A549 (cell line): Measurements from ENCODE around the gene NR3C2. TPM values are rescaled to one million over a fixed set of nuclear protein-coding genes. Genes with fewer than 3 reads are reported as not detected.
A peak's percentile ranks its signal among the peaks of the same experiment; 100 is the strongest.

Experiments used
- ATAC-seq, 2 experiments: fragments of 200-7000 bp in 1 of 2; fragments of >200 bp in 1 of 2; cut with Nextera tagmentation in 1 of 2; cut with Tn5 transposase in 1 of 2; 3 replicates each; pipeline versions ENCODE4 v1.8.0 to v1.9.1; 2018 to 2020; ENCODE audit warnings: mild to moderate bottlenecking in 1 of 2, moderate library complexity in 1 of 2
- CTCF ChIA-PET: fragments of 300-600 bp; sonication (Branson Sonifier 250); formaldehyde crosslinking; extraction: SDS; loops from one replicate; lab custom pipeline; 2021; ENCODE audit warnings: antibody characterized with exemption, inconsistent platforms; lab: Yijun Ruan, JAX
- POLR2A ChIA-PET: fragments of 350-600 bp; formaldehyde crosslinking; extraction: SDS; loops from one replicate; lab custom pipeline; 2021; ENCODE audit warnings: antibody characterized with exemption, inconsistent platforms; lab: Yijun Ruan, JAX
- DNase-seq, 2 experiments: peaks; one replicate each; pipeline versions ENCODE4 v3.0.0 to v3.0.0-alpha.2; 2011 to 2016; ENCODE audit warnings: low read depth in 1 of 2, low spot score in 1 of 2
- FAIRE-seq: peaks from 2 replicates; lab custom pipeline; 2011; peaks lifted over from hg19 to GRCh38; lab: Jason Lieb, UNC
- H3K27ac ChIP-seq, 2 experiments: fragments of >200 bp; sonication (Bioruptor Twin); formaldehyde crosslinking; 3 replicates each; pipeline ENCODE4 v1.5.1; 2016 to 2017
- H3K4me1 ChIP-seq: fragments of >200 bp; sonication (Bioruptor Twin); formaldehyde crosslinking; 3 replicates; pipeline ENCODE4 v1.6.1; 2016
- H3K4me2 ChIP-seq: fragments of >200 bp; sonication (Bioruptor Twin); formaldehyde crosslinking; 3 replicates; pipeline ENCODE4 v1.6.1; 2016
- H3K4me3 ChIP-seq: fragments of >200 bp; sonication (Bioruptor Twin); formaldehyde crosslinking; 3 replicates; pipeline ENCODE4 v1.5.1; 2016
- H3K9me3 ChIP-seq: fragments of >200 bp; sonication (Bioruptor Twin); formaldehyde crosslinking; 3 replicates; pipeline ENCODE4 v1.6.1; 2016
- BHLHE40 ChIP-seq: IDR thresholded peaks from 2 replicates; pipeline ENCODE4 v1.6.1; 2012; ENCODE audit warnings: low read depth, low read length, inconsistent platforms
- CBX8 ChIP-seq: fragments of 200-600 bp; sonication (generic); IDR thresholded peaks from 2 replicates; pipeline ENCODE4 v1.6.1; 2016
- CEBPB ChIP-seq, 2 experiments: fragments of >200 bp in 1 of 2; sonication (Bioruptor Twin) in 1 of 2; formaldehyde crosslinking in 1 of 2; IDR thresholded peaks; 2 replicates each; pipeline ENCODE4 v1.6.1; 2012 to 2016
- EHF ChIP-seq: fragments of 250-450 bp; sonication (Bioruptor Pico); IDR thresholded peaks from 2 replicates; pipeline ENCODE4 v1.5.0; 2020; ENCODE audit warnings: mild to moderate bottlenecking
- EHMT2 ChIP-seq: fragments of 200-600 bp; sonication (generic); IDR thresholded peaks from 2 replicates; pipeline ENCODE4 v1.6.1; 2016; ENCODE audit warnings: antibody characterized with exemption, low read depth, mild to moderate bottlenecking, moderate library complexity
- ELK1 ChIP-seq: fragments of 150-350 bp; IDR thresholded peaks from 2 replicates; pipeline ENCODE4 v1.6.1; 2014; ENCODE audit warnings: low read depth, mild to moderate bottlenecking, low read length
- ESRRA ChIP-seq: fragments of 150-350 bp; IDR thresholded peaks from 2 replicates; pipeline ENCODE4 v1.6.1; 2014; ENCODE audit warnings: mild to moderate bottlenecking, low read length, borderline replicate concordance
- FOXS1 ChIP-seq: fragments of 250-450 bp; sonication (Bioruptor Pico); IDR thresholded peaks from 2 replicates; pipeline ENCODE4 v1.5.0; 2020; ENCODE audit warnings: mild to moderate bottlenecking, moderate library complexity
- GATA3 ChIP-seq: IDR thresholded peaks from 2 replicates; pipeline ENCODE4 v1.6.1; 2012; ENCODE audit warnings: borderline replicate concordance
- HOXA7 ChIP-seq: fragments of 250-450 bp; sonication (Bioruptor Pico); IDR thresholded peaks from 2 replicates; pipeline ENCODE4 v1.5.0; 2020; ENCODE audit warnings: mild to moderate bottlenecking, moderate library complexity
- HOXB13 ChIP-seq: fragments of 250-450 bp; sonication (Bioruptor Pico); IDR thresholded peaks from 2 replicates; pipeline ENCODE4 v1.5.0; 2020; ENCODE audit warnings: low read depth, mild to moderate bottlenecking, moderate library complexity
- HOXB5 ChIP-seq: fragments of 250-450 bp; sonication (Bioruptor Pico); IDR thresholded peaks from 2 replicates; pipeline ENCODE4 v1.5.0; 2020; ENCODE audit warnings: mild to moderate bottlenecking, moderate library complexity
- JUN ChIP-seq, 2 experiments: fragments of >200 bp; sonication (Bioruptor Twin); formaldehyde crosslinking; IDR thresholded peaks; 2 replicates in 1 of 2; 3 replicates in 1 of 2; pipeline ENCODE4 v1.6.1; 2016 to 2017
- JUNB ChIP-seq: fragments of >200 bp; sonication (Bioruptor Twin); formaldehyde crosslinking; IDR thresholded peaks from 2 replicates; pipeline ENCODE4 v1.6.1; 2016
- KDM5A ChIP-seq: fragments of 200-600 bp; sonication (generic); IDR thresholded peaks from 2 replicates; pipeline ENCODE4 v1.6.1; 2016; ENCODE audit warnings: antibody characterized with exemption, mild to moderate bottlenecking
- MAFK ChIP-seq: fragments of 450-650 bp; IDR thresholded peaks from 2 replicates; pipeline ENCODE4 v1.6.1; 2014; ENCODE audit not compliant: partially characterized antibody
- MAX ChIP-seq: IDR thresholded peaks from 2 replicates; pipeline ENCODE4 v1.6.1; 2012
- NFE2L2 ChIP-seq: fragments of 150-350 bp; conservative IDR thresholded peaks from 2 replicates; pipeline ENCODE4 v1.6.1; 2014; ENCODE audit warnings: low read length
- PHF8 ChIP-seq: fragments of 200-600 bp; sonication (generic); IDR thresholded peaks from 2 replicates; pipeline ENCODE4 v1.6.1; 2016; ENCODE audit warnings: low read depth, mild to moderate bottlenecking, antibody characterized with exemption, moderate library complexity, borderline replicate concordance
- POLR2A ChIP-seq: IDR thresholded peaks from 2 replicates; pipeline ENCODE4 v1.6.1; 2012; ENCODE audit warnings: mild to moderate bottlenecking, low read length
- RARB ChIP-seq: fragments of 250-450 bp; sonication (Bioruptor Pico); IDR thresholded peaks from 2 replicates; pipeline ENCODE4 v1.8.0; 2021; ENCODE audit warnings: mild to moderate bottlenecking, moderate library complexity
- RCOR1 ChIP-seq: fragments of 150-350 bp; IDR thresholded peaks from 2 replicates; pipeline ENCODE4 v1.6.1; 2014; ENCODE audit warnings: antibody characterized with exemption, low read length, low read depth
- RFX5 ChIP-seq: fragments of 450-650 bp; IDR thresholded peaks from 2 replicates; pipeline ENCODE4 v1.7.1; 2014; ENCODE audit warnings: antibody characterized with exemption, mild to moderate bottlenecking, moderate library complexity
- RNF2 ChIP-seq: fragments of 200-600 bp; sonication (generic); IDR thresholded peaks from 2 replicates; pipeline ENCODE4 v1.6.1; 2016; ENCODE audit warnings: low read depth, mild to moderate bottlenecking, antibody characterized with exemption, moderate library complexity, borderline replicate concordance
- SREBF2 ChIP-seq: fragments of 450-650 bp; IDR thresholded peaks from 2 replicates; pipeline ENCODE4 v1.6.1; 2014; ENCODE audit warnings: mild to moderate bottlenecking, moderate library complexity
- TFCP2L1 ChIP-seq: fragments of 250-450 bp; sonication (Bioruptor Pico); IDR thresholded peaks from 2 replicates; pipeline ENCODE4 v1.5.0; 2021; ENCODE audit warnings: mild to moderate bottlenecking
- TP53 ChIP-seq: fragments of 250-450 bp; sonication (Bioruptor Pico); IDR thresholded peaks from 2 replicates; pipeline ENCODE4 v1.5.0; 2021; ENCODE audit warnings: mild to moderate bottlenecking, moderate library complexity
- WGBS: methylation state at CpG from one replicate; pipeline ENCODE4 v1.1.6; 2017; ENCODE audit errors: missing lambda C conversion rate; 5-methylcytosine and 5-hydroxymethylcytosine counted together
- polyA plus RNA-seq, 4 experiments: library from polyadenylated mRNA; depleted of rRNA in 3 of 4; stranded (reverse); fragments of >200 nt; fragmentation: RNase III in 1 of 4; extraction: RNeasy Plus Mini Kit Qiagen cat#74134 plus additional on column Dnase treatment in 1 of 4; gene quantifications; 2 replicates in 3 of 4; 3 replicates in 1 of 4; pipeline ENCODE4 v1.2.3, GENCODE V29; 2011 to 2017
- TF ChIP-seq, protein P1 (sequence below): IDR thresholded peaks from 2 replicates; pipeline ENCODE4 v1.6.1; 2012; ENCODE audit warnings: low read depth, borderline replicate concordance
- TF ChIP-seq, protein P2 (sequence below): IDR thresholded peaks from 2 replicates; pipeline ENCODE4 v1.6.1; 2012
- TF ChIP-seq, protein P3 (sequence below): fragments of 250-450 bp; sonication (Bioruptor Pico); IDR thresholded peaks from 2 replicates; pipeline ENCODE4 v1.5.0; 2021; ENCODE audit warnings: mild to moderate bottlenecking, moderate library complexity, borderline replicate concordance
- TF ChIP-seq, protein P4 (sequence below): fragments of 200-600 bp; sonication (generic); IDR thresholded peaks from 2 replicates; pipeline ENCODE4 v1.6.1; 2016; ENCODE audit warnings: antibody characterized with exemption, mild to moderate bottlenecking, moderate library complexity

The NR3C2 gene
- polyA plus RNA-seq, 2 of the 4 experiments (the other 2 are of a cell fraction), result 0.01 to 0.03 TPM

DNA sequence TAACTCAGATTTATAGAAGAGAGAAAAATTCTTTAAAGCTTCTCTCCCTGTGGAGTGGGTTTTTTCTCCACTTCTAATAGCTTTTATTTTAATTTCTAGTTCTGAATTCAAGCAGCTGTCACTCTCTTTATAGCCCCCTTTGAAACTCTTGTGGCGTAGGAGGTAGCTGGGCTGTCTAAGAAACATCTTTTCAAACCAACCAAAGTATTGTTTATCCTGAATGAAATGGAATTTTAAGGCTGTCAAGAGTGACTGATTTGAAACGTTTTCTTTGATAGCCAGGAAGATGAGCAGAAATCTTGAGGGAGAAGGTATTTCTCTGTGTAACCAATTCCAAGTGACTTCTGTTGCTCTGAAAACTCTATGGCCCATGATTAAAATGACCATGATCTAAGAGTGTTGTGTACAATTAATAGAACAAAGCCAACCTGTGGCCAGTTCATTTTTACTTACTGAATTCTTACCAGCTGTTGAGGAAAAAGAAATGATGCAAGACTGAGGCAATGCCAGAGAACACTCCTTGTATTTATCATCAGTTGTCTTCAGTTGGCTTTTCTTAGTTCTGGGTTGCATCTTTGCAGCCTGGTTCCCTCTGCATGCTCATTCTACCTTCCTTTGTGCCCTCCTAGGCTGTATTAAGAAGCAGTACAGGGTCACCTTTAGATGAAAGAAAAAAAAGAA is 411.9 kb downstream of the NR3C2 start:
- CTCF ChIA-PET, result interaction anchor here (0.6 kb wide), 1 partner anchor 261 kb away, joined by 4 read pairs; no protein-coding TSS in a partner anchor
- 0 out of 3 replicates have a peak, but pooled peaks cover 3% of the 10 kb centered on the region for H3K4me1 ChIP-seq
- H3K27ac ChIP-seq, result peak overlapping the region in 1 of 2 experiments; percentile 30; a peak in 2 of 6 replicates
- no peak overlapping the region for H3K4me3 ChIP-seq
- TF ChIP-seq EHMT2 (no peak), EHF (CRISPR knock-in tag) (no peak), CBX8 (no peak), HOXB13 (CRISPR knock-in tag) (no peak), TFCP2L1 (CRISPR knock-in tag) (no peak), POLR2A (no peak), JUN (IDR thresholded peaks at IDR 0.05) (no peak), JUNB (no peak), KDM5A (no peak), FOXS1 (no peak), RARB (CRISPR knock-in tag) (no peak), ELK1 (no peak), CEBPB (IDR thresholded peaks at IDR 0.05) (no peak), SREBF2 (no peak), HOXA7 (CRISPR knock-in tag) (no peak), ESRRA (no peak), RCOR1 (no peak), RNF2 (no peak), NFE2L2 (no peak)
- TF ChIP-seq, protein P1, sequence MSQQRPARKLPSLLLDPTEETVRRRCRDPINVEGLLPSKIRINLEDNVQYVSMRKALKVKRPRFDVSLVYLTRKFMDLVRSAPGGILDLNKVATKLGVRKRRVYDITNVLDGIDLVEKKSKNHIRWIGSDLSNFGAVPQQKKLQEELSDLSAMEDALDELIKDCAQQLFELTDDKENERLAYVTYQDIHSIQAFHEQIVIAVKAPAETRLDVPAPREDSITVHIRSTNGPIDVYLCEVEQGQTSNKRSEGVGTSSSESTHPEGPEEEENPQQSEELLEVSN, result no peak
- POLR2A ChIA-PET, result no interaction called here
- peaks cover 3% of the 10 kb centered on the region; the same call in 2 of the 3 replicates for H3K9me3 ChIP-seq
- no peak for DNase-seq
- no peak for FAIRE-seq
- 56% methylated on average over 2 of the region's 2 CpGs for WGBS
- no peak for ATAC-seq
- H3K4me2 ChIP-seq, result no peak overlapping the region

- no peak for DNase-seq
- FAIRE-seq, result no peak
- WGBS, result 91% methylated on average over 3 of the region's 3 CpGs
- Histone ChIP-seq H3K27ac (no peak overlapping the region), H3K4me3 (no peak overlapping the region), H3K9me3 (peaks cover 3% of the 10 kb centered on the region; the same call in 2 of the 3 replicates), H3K4me2 (no peak overlapping the region), H3K4me1 (0 out of 3 replicates have a peak, but pooled peaks cover 3% of the 10 kb centered on the region)
- no peak for ATAC-seq
- ChIA-PET POLR2A (no interaction called here), CTCF (no interaction called here)
- TF ChIP-seq BHLHE40 (no peak), TP53 (CRISPR knock-in tag) (no peak), CBX8 (no peak), RFX5 (no peak), HOXB5 (CRISPR knock-in tag) (no peak), RNF2 (no peak), MAX (no peak), EHF (CRISPR knock-in tag) (no peak), HOXA7 (CRISPR knock-in tag) (no peak), KDM5A (no peak), POLR2A (no peak), GATA3 (no peak), PHF8 (no peak), MAFK (no peak)
- TF ChIP-seq, protein P2, sequence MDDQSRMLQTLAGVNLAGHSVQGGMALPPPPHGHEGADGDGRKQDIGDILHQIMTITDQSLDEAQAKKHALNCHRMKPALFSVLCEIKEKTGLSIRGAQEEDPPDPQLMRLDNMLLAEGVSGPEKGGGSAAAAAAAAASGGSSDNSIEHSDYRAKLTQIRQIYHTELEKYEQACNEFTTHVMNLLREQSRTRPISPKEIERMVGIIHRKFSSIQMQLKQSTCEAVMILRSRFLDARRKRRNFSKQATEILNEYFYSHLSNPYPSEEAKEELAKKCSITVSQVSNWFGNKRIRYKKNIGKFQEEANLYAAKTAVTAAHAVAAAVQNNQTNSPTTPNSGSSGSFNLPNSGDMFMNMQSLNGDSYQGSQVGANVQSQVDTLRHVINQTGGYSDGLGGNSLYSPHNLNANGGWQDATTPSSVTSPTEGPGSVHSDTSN, result no peak
- TF ChIP-seq, protein P3, sequence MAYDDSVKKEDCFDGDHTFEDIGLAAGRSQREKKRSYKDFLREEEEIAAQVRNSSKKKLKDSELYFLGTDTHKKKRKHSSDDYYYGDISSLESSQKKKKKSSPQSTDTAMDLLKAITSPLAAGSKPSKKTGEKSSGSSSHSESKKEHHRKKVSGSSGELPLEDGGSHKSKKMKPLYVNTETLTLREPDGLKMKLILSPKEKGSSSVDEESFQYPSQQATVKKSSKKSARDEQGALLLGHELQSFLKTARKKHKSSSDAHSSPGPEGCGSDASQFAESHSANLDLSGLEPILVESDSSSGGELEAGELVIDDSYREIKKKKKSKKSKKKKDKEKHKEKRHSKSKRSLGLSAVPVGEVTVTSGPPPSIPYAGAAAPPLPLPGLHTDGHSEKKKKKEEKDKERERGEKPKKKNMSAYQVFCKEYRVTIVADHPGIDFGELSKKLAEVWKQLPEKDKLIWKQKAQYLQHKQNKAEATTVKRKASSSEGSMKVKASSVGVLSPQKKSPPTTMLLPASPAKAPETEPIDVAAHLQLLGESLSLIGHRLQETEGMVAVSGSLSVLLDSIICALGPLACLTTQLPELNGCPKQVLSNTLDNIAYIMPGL, result no peak
- TF ChIP-seq, protein P4, sequence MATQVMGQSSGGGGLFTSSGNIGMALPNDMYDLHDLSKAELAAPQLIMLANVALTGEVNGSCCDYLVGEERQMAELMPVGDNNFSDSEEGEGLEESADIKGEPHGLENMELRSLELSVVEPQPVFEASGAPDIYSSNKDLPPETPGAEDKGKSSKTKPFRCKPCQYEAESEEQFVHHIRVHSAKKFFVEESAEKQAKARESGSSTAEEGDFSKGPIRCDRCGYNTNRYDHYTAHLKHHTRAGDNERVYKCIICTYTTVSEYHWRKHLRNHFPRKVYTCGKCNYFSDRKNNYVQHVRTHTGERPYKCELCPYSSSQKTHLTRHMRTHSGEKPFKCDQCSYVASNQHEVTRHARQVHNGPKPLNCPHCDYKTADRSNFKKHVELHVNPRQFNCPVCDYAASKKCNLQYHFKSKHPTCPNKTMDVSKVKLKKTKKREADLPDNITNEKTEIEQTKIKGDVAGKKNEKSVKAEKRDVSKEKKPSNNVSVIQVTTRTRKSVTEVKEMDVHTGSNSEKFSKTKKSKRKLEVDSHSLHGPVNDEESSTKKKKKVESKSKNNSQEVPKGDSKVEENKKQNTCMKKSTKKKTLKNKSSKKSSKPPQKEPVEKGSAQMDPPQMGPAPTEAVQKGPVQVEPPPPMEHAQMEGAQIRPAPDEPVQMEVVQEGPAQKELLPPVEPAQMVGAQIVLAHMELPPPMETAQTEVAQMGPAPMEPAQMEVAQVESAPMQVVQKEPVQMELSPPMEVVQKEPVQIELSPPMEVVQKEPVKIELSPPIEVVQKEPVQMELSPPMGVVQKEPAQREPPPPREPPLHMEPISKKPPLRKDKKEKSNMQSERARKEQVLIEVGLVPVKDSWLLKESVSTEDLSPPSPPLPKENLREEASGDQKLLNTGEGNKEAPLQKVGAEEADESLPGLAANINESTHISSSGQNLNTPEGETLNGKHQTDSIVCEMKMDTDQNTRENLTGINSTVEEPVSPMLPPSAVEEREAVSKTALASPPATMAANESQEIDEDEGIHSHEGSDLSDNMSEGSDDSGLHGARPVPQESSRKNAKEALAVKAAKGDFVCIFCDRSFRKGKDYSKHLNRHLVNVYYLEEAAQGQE, result no peak
Observed at GRCh38 chr4:148029781-148030180, 412.4 kb downstream of the NR3C2 start.
